ENCODE data around the gene BIVM.
A peak's percentile ranks its signal among the peaks of the same experiment; 100 is the strongest.

The BIVM gene

DNA sequence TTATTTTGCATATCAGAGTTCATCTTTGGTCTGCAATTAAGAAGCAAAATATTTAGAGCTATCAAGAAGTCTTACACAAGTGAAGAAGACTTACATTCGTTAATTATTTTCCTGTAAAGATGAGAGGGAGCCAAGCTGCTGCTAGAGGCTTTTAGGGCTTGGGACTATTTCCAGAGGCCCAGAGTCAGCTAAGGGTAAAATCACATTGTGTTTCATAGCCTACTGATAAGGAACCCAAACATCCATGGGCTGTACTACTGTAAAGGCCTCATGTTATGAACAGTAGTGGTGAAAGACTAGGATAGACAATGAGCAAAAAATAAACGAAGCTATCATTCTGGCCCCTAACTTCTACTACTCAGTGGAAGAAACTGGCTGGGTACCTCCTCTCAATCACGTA is 14.4 kb upstream of the BIVM start:
- DNase-seq (ENCODE audit: extremely low read depth in 1 of 2, low read depth in 1 of 2): no peak

DNA sequence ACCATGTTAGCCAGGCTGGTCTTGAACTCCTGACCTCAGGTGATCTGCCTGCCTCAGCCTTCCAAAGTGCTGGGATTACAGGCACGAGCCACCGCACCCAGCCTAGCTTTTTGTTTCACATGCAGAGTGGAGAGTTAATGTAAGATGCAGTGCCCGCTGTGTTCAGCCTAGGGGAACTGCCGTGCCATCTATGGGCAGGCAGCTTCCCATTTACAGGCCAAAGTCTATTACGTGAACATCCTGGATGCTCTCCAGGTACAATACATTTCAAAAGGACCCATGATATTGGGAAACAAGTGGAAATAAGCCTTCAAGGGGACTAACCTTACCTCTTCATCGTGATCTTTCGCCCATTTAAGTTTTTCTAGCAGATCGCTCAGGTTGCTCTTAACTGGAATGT is 10.2 kb upstream of the BIVM start:
- DNase-seq (ENCODE audit: extremely low read depth in 1 of 2, low read depth in 1 of 2): no peak

DNA sequence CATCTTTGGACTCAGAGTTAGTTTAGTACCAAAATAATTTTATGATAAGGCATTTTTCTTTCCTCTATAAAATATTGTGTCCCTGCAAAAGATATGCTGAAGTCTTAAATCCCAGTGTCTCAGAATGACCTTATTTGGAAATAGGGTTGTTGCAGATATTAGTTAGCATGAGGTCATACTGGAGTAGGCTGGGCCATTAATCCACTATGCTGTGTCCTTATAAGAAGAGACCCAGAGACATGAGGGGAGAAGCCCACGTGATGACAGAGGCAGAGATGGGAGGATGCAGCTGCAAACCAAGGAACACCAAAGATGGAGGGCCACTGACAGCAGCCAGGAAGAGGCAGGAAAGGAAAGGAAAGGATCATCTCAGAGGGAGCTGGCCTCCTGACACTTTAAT is 6.5 kb upstream of the BIVM start:
- no peak for DNase-seq (ENCODE audit: extremely low read depth in 1 of 2, low read depth in 1 of 2)

DNA sequence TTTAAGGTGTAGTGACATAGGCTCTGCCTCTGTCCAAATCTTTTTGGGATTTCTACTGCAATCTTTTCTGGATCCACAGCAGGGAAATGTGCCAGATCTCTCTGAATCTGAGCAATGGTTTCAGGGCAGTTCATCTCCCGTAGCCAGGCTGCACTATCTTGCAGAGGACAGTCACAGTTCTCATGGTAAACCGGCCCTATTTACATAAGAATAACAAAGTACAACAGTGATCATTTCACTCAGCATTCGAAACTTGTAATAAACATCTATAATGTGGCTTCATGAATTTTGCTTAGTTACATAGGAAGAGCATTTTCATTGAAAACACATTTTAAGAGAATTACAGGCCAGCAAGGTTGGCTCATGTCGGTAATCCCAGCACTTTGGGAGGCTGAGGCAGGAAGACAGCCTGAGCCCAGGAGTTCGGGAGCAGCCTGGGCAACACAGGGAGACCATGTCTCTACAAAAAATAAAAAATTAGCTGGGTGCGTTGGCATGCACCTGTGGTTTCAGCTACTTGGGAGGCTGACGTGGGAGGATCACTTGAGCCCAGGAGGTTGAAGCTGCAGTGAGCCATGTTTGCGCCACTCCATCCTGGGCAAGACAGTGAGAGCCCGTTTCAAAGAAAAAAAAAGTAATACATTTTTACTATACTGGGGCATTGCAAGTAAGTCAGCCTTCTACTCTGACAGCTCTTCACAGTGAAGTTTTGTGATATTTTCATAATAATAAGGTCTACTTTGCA is 5.1 kb upstream of the BIVM start:
- no peak for DNase-seq (ENCODE audit: extremely low read depth in 1 of 2, low read depth in 1 of 2)

DNA sequence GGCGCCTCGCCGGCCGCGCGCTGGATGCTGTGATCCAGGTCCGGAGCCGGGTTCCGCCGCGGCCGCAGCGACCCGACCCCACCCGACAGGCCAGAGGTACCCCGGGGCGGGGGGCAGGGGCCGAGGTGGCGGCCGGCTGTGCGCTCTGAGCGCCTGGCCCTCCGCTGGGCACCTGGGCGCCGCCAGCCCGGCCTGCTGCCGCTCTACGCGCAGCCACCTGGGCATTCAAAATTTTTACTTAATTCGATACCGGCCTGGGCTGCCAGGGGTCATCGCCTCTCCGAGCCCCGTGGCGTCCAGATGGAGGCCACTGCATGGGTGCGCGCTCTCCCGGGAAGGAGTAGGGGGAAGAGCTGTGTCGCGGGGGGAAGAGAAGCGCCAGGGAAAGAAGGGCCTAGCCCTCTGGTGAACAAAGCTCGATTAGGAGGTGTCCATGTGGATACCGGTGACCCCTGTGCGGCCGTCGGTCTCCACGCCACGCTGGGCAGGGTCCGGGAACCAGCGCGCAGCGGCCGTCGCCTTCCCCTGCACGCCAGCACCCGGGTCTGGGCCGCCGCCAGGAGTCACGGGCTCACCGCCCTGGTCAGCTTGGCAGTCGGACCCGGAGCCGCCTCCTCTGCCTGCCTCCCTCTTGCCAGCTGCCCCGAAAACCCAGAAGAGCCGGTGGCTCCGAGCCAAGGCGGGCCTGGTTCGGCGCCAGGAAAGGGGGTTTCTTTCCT is 666 bp downstream of the BIVM start:
- no peak for DNase-seq (ENCODE audit: extremely low read depth in 1 of 2, low read depth in 1 of 2)

DNA sequence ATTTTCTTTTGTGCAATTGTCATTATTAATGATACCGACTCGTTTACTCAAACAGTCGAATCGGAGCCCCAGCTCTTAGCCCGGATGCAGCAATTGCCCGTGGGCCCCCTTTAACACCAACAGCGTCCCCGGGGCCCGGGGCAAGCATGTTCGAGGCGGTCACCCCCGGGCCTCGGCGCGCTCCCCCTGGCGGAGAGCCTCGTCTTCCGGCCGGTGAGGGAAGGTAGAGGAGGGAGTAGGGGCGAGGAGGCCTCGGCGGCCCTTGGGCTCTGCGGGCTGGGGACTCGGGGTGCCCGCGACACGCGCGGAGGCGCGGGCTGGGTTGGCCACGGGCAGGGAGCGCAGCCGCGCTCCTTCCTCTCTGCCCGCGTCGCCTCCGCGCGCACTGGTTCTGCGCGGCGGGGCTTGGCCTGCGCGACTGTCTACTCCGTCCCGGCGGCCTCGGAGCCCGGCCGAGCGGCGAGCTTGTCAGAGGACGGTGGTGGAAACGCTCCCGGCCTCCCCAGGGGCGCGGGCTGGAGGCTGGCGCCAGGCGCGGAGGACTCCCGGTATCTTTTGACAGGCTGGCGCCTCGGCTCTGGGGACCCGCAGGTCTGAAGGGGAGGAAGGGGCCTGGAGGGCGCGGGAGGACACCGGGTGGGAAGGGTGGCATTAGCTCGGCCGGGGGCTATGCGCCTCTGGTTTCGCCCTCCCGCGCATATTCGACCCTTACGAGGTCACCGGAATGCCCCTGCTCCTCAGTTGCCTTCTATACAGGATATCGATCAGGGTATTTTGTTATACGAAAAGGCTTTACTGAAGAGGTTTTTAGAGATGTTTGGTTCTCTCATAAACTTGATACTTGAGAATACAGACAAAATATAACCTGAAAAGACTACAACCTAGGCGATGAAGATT is 1.5 kb downstream of the BIVM start:
- DNase-seq (ENCODE audit: extremely low read depth in 1 of 2, low read depth in 1 of 2): peak; percentile 72 to 73

DNA sequence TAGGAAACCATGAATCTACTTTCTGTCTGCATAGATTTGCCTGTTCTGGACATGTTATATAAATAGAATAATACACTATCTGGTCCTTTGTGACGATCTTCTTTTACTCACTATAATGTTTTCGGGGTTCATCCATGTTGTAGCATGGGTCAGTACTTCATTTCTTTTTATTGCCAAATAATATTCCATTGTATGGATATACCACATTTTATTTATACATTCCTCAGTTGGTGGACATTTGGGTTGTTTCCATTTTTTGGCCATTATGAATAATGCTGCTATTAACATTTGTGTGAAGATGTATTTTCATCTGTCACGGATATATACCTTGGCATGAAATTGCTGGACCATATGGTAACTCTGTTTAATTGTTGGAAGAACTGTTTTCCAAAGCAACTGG is 6.8 kb downstream of the BIVM start:
- no peak for DNase-seq (ENCODE audit: extremely low read depth in 1 of 2, low read depth in 1 of 2)

DNA sequence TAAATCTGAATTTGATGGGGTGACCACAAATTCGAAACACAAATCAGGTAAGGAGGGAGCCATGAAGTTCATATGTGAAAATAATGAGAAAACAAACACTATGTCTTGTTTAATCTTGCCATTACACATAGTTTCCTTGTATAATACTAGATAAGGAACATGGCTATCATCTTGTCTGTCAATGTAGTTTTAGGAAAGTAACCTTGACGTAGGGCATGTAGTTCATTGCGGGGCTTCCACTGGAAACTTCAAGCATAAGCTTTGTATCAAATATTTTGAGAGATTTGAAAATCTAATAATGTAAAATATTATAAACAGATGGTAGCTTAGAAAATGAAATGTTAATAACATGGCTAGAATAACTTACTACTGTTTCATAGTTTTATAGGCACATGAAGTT is 8.8 kb downstream of the BIVM start:
- no peak for DNase-seq (ENCODE audit: extremely low read depth in 1 of 2, low read depth in 1 of 2)

DNA sequence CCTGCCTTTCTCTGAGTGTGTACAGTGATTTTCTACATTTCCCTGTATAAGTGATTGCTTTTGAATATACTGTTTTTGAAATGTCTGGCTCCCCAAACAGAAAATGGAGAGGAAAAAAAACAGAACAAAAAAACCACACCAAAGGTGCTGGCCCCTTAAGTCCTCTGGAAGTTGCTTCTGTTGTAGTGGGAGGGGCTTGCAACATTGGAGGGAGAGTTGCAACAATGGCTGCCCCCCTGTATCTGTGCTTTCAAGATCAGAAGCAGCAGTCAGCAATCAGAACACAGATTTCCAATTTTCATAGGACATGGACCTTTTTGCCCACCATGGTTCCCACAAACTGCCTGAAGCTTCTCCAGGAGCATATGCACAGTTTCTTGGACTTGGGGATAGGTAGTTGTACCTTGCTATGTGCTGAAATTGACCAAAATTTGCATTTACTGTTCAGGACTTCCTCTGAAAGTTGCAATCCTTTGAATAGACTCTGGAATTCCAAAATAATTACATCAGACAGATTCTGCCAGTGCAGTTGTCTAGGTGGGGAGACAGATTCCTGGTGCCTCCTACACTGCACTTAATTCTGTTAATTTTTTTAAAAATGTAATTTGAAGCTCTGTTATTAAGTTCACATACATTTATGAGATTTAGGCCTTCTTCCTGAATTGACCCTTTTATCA is 13.8 kb downstream of the BIVM start:
- no peak for DNase-seq (ENCODE audit: extremely low read depth in 1 of 2, low read depth in 1 of 2)

DNA sequence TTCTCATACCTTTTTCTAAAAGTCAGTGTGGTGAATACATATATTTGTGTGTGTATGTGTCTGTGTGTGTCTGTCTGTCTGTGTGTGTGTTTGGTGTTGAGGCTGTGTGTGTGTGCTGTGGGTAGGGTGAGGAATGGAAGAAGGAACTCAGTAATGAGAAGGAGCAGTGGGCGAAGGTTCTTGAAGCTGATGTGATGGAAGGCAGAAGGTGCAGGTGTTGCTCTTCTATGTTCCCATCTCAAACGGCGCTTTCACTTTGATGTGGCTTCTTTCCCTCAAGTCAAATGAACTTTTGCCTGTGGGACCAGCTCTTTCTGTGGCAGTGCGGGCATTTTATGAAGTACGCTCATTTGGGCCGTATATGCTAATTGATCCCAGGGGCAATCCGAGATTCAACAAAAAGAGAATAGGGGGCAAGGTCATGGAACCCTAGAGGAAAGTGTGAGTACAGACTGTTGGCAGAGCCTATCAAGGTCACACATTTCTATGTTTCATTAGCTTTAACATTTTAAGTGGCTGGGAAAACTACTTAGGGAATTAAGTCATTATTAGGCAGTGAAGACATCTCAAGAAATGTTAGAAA is 15.2 kb downstream of the BIVM start:
- DNase-seq (ENCODE audit: extremely low read depth in 1 of 2, low read depth in 1 of 2): no peak

DNA sequence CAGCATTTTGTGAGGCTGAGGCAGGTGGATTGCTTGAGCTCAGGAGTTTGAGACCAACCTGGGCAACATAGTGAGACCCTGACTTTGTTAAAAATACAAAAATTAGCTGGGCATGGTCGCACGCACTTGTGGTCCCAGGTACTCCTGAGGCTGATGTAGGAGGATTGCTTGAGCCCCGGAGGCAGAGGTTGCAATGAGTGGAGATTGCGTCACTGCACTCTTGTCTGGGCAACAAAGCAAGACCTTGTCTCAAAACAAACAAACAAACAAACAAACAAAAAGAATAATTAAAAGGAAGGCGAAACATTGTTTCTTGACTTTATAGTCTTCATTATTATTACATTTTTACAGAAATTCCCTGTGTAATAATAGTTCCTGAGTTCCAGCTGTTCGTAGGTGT is 15.9 kb downstream of the BIVM start:
- DNase-seq (ENCODE audit: extremely low read depth in 1 of 2, low read depth in 1 of 2): no peak

DNA sequence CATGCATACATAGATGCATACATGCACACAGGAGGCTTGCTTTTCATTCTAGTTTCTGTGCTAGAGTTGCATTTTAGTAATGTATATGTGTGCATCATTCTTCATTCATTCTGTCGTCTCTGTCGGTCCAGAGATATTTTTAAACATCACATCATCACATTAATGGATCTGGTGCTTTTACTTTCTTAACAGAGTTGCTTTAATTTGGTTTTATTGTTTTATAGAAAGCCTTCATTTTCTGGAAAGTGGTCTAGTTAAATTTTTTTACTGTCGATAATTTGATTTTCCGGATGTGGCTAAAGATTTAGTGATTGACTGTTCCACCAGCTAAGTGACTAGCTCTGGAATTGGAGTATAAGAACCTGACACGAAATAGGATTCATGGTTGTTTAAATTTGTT is 16.9 kb downstream of the BIVM start:
- no peak for DNase-seq (ENCODE audit: extremely low read depth in 1 of 2, low read depth in 1 of 2)

DNA sequence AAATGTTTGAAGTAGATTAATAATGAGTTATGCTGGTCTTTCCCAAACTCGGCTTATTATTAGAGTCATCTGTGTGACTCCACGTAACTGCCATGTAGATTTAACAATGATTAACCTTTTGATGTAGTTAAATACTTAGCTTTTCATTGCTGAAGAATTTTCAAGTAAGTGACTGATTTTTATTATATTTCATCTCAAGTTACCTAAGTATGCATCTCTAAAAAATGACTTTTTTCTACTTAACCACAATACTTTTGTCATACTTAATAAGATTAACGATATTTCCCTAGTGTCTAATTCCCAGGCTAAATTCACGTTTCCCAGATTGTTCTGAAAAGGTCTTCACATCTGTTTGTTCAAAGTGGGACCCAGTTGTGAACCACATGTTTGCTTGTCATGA is 17.8 kb downstream of the BIVM start:
- no peak for DNase-seq (ENCODE audit: extremely low read depth in 1 of 2, low read depth in 1 of 2)

DNA sequence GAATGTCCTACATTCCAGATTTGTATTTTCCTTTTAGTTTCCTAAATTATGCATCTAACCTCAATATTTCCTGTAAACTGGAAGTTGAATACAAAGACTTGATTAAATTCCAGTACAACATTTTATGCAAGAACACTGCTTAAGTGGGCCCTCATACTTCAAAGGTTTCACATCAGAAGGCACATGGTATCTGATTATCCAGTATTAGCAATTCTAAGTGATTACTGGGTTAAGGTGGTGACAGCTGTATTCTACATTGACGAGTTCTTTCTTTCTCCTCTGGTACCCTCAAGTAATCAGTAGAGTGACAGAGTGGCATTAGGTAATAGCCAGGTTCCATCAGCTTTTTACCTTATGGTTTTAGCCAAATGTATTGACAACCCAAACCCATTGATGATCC is 18.3 kb downstream of the BIVM start:
- DNase-seq (ENCODE audit: extremely low read depth in 1 of 2, low read depth in 1 of 2): no peak

DNA sequence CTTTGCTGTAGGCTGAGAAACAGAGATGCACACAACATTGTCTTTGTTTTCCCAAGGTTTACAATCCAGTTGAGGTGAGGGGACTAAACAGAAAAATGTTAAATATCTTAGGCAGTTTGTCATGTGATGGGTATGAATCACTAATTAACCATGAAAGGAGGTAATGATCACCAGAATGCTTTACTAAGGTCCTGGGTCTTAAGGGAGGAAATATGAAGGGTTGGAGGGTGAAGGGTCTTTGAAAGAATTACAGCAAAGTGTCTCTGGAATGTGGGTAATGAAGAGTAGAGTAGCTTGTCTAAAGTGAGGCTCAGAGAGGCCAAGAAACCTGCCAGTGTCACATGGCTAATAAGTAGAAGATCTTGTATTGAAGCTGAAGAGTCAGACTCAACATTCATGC is 19.0 kb downstream of the BIVM start:
- DNase-seq (ENCODE audit: extremely low read depth in 1 of 2, low read depth in 1 of 2): no peak

DNA sequence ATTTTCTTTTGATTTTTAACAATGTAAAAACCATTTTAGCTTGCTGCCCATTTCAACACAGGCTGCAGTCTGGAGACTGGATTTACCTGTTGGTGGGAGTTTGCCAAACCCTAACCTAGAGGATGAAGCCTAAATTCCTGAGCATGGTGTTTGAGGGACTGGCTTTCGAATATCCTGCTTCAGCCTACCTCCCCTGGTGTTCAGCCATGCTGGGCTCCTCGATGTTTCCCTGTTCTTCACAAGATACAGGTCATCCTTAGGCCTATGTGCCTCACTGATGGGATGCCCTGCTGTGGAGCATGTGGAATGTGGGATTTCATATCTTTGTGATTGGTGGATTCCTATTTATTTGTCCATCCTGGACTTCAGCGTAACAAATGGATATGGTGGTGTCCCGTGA is 26.5 kb downstream of the BIVM start:
- DNase-seq (ENCODE audit: extremely low read depth in 1 of 2, low read depth in 1 of 2): no peak

DNA sequence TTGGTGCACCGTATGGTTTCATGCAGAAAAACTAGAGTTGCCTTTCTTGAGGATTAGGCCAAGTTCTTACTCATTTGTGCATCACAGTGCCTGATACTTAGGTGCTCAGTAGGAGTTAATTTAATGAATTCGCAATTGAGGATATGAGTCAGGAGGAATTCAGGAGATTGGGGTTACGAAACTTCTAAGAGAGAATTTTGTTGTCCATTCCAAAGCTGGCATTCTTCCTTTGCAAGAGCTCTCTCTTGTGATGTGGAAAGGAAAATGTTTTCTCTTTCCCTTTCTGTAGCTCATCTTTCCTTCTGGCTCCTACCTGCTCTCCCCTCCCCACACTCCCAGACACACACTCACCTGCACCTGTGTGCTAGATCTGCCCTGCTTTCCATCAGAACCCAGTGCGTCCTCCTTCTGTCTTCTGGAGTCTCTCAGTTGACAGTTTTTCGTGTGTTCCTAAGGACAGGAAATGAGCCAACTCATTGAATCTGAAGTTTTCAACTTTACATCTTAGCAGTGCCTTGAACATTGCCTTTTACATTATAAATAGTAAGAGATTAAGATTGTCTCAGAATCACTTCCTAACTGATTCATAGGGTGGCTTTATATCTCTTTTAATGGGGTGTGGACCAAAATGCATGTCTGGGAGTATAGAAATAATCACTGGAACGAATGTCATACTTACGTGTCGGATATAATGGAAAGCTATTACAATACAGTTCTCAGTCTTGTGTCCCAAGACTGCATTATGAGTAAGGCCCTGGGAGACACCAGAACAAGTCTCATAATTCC is 27.2 kb downstream of the BIVM start:
- DNase-seq (ENCODE audit: extremely low read depth in 1 of 2, low read depth in 1 of 2): no peak

DNA sequence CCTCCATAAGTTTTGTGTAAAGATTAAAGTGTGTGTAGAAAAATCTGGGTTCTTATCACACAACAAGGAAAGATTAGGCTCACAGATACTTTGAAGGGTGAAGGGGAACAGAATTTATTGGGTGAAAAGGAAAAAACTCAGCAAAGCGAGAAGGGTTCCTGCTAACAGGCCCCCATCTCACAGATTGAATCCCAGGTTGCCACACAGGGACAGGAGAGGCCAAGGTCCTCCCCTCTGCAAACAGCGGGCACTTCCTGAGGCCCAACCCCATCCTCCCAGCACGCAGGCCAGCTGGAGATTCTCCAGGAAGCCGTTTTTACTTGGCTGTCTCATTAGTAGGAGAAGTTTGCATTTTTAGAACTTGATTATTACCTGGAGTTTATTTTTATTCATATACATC is 31.7 kb downstream of the BIVM start:
- DNase-seq (ENCODE audit: extremely low read depth in 1 of 2, low read depth in 1 of 2): no peak

DNA sequence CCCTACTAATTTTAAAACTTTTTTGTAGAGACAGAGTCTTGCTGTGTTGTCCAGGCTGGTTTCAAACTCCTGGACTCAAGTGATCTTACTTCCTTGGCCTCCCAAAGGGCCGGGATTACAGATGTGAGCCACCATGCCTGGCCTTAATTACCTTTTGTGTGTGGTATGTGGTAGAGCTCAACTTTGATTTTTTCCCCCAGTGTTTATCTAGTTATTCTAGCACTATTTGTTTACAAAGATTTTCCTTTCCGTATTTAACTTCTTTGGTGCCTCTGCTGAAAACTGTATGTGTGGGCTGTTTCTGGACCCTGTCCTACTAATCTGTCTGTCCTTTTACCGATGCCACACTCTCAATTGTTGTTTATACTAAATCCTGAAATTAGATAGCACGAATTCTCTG is 37.6 kb downstream of the BIVM start:
- DNase-seq (ENCODE audit: extremely low read depth in 1 of 2, low read depth in 1 of 2): no peak

DNA sequence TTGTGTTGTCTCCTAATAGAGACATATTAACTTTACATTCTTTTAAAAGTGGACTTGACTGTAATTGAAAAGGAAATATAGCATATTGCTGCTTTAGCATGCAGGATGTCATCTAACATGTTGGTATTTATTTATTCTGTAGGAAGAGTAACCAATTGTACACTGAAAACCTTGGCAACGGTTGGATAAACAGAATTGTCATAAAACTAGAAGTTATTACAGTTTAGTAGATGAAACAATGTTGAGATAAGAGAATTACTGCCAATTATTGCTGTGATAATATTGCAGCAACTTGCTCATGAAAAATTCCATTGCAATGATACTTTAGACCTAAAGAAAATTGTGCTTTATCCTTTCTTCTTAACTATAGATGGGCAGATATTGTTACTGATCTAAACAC is 39.4 kb downstream of the BIVM start:
- no peak for DNase-seq (ENCODE audit: extremely low read depth in 1 of 2, low read depth in 1 of 2)
